Measurements from ENCODE around the gene ADGRD1.

- TF ChIP-seq CTCF (IDR thresholded peaks at IDR 0.05) (no peak), POLR2A (IDR thresholded peaks at IDR 0.05) (no peak)
Measured at GRCh38 chr12:131002216-131002631, 48.5 kb downstream of the ADGRD1 start.
